ENCODE data around the gene SGMS1.
"Not testable (repeated sequence)": the region's sequence is repeated elsewhere in the genome, so short reads cannot be mapped to it uniquely, and the experiment has no call there.

Gene SGMS1

GRCh38 chr10:50552771-50553535 lies 70.8 kb downstream of the SGMS1 start:
- no peak for DNase-seq

GRCh38 chr10:50552308-50552707 lies 71.4 kb downstream of the SGMS1 start:
- no peak for DNase-seq

- DNase-seq = no peak
These were observed 71.9 kb downstream of the SGMS1 start for GRCh38 chr10:50551894-50552293.

GRCh38 chr10:50550291-50550839 lies 73.4 kb downstream of the SGMS1 start:
- DNase-seq = no peak

GRCh38 chr10:50549186-50549585 lies 74.6 kb downstream of the SGMS1 start:
- not testable (repeated sequence) for DNase-seq

- DNase-seq = not testable (repeated sequence)
These were observed 75.3 kb downstream of the SGMS1 start for GRCh38 chr10:50548481-50548880.

GRCh38 chr10:50546287-50546686 lies 77.5 kb downstream of the SGMS1 start:
- DNase-seq = not testable (repeated sequence)

GRCh38 chr10:50545846-50546245 lies 77.9 kb downstream of the SGMS1 start:
- no peak for DNase-seq

GRCh38 chr10:50544857-50545429 lies 78.8 kb downstream of the SGMS1 start:
- no peak for DNase-seq

- DNase-seq = no peak
These were observed 79.5 kb downstream of the SGMS1 start for GRCh38 chr10:50544095-50544856.

- no peak for DNase-seq
These were observed 80.9 kb downstream of the SGMS1 start for GRCh38 chr10:50542871-50543270.

GRCh38 chr10:50541921-50542320 lies 81.8 kb downstream of the SGMS1 start:
- no peak for DNase-seq

GRCh38 chr10:50541317-50541716 lies 82.4 kb downstream of the SGMS1 start:
- no peak for DNase-seq

- DNase-seq = no peak
These were observed 83.0 kb downstream of the SGMS1 start for GRCh38 chr10:50540826-50541122.

GRCh38 chr10:50540069-50540825 lies 83.5 kb downstream of the SGMS1 start:
- no peak for DNase-seq

- DNase-seq = no peak
These were observed 85.0 kb downstream of the SGMS1 start for GRCh38 chr10:50538555-50539398.

GRCh38 chr10:50536617-50537240 lies 87.0 kb downstream of the SGMS1 start:
- DNase-seq = no peak

- DNase-seq = not testable (repeated sequence)
These were observed 88.9 kb downstream of the SGMS1 start for GRCh38 chr10:50534748-50535376.

GRCh38 chr10:50533296-50533695 lies 90.5 kb downstream of the SGMS1 start:
- DNase-seq = no peak

- DNase-seq = no peak
These were observed 92.2 kb downstream of the SGMS1 start for GRCh38 chr10:50531388-50532077.
